ENCODE results near the gene ZCCHC2. TPM values are rescaled to one million over a fixed set of nuclear protein-coding genes. Genes with fewer than 3 reads are reported as not detected.

ZCCHC2 gene
- total RNA-seq, 1 donor, result 20.5 TPM

DNA sequence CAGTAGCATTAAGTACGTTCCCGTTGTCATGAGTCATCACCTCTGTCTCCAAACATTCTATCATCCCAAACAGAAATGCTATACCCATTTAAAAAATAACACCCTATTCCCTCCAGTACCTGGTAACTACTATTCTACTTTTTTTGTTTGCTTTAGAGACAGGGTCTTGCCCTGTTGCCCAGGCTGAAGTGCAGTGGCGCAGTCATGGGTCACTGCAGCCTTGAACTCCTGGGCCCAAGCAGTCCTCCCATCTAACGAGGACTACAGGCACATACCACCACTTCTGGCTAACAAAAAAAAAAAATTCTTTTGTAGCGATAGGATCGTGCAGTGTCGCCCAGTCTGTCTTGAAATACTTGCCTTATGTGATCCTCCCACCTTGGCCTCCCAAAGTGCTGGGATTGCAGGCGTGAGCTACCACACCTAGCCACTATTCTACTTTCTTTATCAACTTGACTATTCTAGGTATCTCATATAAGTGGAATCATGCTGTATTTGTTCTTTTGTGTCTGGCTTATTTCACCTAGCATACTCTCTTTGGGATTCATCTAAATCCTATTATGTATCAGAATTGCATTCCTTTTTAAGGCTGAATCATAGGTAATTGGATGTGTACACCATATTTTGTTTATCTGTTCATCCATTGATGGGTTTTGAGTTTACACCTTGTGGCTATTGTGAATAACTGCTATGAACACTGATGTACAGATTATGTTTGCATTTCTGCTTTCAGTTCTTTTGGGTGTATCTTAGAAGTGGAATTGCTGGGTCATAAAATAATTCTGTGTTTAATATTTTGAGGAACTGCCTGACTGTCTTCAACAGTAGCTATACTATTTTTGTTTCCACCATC is 14.4 kb downstream of the ZCCHC2 start:
- DNase-seq (ENCODE audit: low read depth in 2 of 3, low spot score in 2 of 3), result no peak

DNA sequence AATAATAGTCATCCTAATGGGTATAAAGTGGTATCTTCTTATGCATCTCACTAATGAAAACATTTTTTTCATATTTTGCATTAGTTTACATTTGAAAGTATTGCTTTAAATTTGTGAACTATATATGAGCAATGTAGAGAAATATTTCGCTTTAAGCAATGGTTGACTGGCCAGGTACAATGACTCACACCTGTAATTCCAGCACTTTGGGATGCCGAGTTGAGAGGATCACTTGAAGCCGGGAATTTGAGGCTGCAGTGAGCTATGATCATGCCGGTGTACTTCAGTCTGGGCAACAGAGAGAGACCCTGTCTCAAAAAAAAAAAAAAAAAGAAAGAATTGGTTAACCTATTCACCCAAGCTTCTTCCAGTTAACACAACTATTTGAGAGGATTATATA is 15.1 kb downstream of the ZCCHC2 start:
- no peak for DNase-seq (ENCODE audit: low read depth in 2 of 3, low spot score in 2 of 3)

- no peak for DNase-seq (ENCODE audit: low read depth in 2 of 3, low spot score in 2 of 3)
Measured at GRCh38 chr18:62538881-62539280, 16.1 kb downstream of the ZCCHC2 start.

DNA sequence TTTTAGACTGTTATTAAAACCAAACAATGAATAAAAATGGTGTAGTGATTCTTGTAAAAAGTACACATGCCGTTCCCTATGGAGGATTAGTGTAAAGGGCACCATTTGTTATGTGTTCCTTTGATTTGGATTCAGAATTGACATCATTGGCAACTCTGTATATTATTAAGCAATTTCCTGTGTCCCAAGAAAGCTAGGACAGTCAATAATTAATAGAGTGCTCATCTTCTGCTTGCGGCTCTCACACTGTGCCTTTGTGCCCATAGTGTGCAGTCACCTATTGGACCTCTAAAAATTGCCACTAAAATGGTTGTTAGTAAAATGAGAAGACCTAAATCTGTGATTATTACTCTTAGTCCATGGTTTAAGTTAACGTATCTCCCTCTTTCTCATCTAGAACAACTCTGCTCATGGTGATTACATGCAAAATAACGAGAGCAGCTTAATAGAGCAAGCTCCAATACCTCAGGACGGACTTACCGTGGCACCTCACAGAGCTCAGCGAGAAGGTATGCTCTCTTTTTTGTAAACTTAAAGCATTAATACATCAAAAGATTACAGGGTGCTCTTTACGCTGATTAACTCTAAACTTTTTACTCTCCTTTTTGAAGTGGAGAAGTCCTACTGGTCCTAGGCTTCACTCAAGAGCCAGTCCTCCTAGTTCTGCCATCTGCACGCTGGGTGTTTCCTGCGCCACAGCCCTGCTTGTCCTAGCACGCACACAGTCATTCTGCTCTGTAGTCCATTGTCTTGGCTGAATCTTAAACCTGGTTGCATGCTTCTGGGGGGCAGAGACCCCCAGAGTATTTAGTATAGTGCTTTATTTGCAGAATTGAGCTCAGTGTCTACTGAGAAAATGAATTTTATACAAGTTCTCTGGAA is 16.7 kb downstream of the ZCCHC2 start:
- DNase-seq (ENCODE audit: low read depth in 2 of 3, low spot score in 2 of 3), result no peak

DNA sequence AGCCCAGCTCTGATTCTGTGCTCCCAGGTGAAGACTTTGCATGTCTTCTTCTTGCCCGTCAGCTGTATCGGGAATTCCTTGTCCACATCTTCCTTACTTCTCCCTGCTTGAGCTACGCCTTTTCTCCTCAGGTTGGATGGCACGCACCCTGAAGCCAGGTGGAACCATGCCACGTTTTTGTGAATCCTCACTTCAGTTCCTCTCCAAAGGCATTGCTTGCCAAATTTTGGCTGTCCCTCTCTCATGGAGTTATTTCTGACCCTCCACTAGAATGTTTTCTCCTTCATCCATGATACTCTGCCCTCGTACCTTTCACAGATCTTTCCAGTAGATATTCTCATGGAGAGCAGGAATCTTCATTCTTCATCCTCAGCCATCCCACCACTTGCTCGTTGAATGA is 20.2 kb downstream of the ZCCHC2 start:
- DNase-seq (ENCODE audit: low read depth in 2 of 3, low spot score in 2 of 3), result no peak

GRCh38 chr18:62545098-62545497 is 22.3 kb downstream of the ZCCHC2 start:
- DNase-seq (ENCODE audit: low read depth in 2 of 3, low spot score in 2 of 3), result no peak

GRCh38 chr18:62549755-62550154 is 26.9 kb downstream of the ZCCHC2 start:
- DNase-seq (ENCODE audit: low read depth in 2 of 3, low spot score in 2 of 3), result no peak

DNA sequence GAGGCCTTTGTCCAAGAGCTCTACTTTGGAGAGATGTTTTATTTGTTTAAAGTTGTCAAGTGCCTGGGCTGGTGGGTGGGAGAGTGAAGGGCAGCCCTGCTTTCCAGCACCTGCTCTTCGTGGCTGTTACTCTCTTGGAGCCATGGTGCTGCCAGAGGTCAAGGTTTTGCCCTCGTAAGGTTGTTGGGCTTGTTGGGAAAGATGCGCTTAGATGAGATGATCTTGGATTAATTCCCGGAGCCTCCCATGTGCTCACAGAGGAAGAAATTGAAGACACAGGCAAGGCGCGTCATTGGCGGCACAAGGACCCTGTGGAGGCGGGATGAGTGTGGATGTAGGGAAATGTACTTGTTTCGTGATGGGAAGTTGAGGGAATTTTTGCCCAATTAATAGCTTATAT is 27.9 kb downstream of the ZCCHC2 start:
- no peak for DNase-seq (ENCODE audit: low read depth in 2 of 3, low spot score in 2 of 3)

GRCh38 chr18:62551972-62552513 is 29.2 kb downstream of the ZCCHC2 start:
- no peak for DNase-seq (ENCODE audit: low read depth in 2 of 3, low spot score in 2 of 3)

GRCh38 chr18:62554061-62554815 is 31.4 kb downstream of the ZCCHC2 start:
- DNase-seq (ENCODE audit: low read depth in 2 of 3, low spot score in 2 of 3), result peak in 2 of 3 donors; percentile 4 to 17

DNA sequence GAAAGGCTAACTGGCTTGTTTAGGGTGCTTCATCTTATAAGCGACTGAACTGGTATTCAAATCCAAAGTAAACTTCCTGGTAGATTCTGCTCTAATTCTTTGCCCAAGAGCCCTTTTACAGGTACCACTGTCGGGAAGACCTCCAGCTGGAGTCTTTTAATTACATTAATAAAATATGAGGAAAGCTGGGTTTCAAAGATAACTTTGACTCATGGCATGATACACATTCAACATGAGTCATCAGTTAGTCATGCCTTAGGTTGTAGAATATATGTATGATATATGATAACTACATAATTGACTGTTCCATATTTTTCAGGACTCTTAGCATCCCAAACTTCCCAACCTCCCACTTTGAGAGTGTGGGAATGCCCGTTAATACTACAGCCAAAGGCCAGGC is 32.3 kb downstream of the ZCCHC2 start:
- DNase-seq (ENCODE audit: low read depth in 2 of 3, low spot score in 2 of 3), result peak in 1 of 3 donors; percentile 15

GRCh38 chr18:62556397-62556796 is 33.6 kb downstream of the ZCCHC2 start:
- DNase-seq (ENCODE audit: low read depth in 2 of 3, low spot score in 2 of 3), result no peak

DNA sequence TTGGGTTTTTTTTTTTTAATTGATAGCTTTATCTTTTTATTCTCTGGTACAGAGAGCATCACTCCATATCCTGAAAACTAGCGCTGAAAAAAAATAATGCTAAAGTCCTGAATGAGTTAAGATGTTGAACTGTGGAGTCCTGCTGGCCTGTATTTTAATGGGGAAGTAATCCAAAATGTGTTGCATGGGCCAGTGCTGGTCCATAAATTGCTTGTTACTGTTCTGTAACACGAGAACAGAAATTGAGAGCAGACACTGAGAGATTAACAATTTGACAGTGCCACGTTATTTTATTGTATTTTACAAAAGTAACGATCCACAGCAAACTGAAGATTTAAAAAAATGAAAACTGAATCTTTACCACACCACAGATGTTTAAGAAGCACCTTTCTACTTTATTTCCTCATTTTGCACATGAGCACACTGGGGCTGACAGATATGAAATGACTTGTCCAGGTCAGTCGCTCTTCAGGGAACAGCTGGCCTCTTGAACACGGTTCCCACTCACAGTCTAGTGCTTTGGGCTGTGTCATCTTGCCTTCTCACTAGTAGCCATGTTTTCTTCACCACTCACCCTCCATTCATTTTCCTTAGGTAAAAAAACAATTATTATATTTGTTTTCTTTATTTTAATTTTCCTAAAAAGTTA is 35.3 kb downstream of the ZCCHC2 start:
- DNase-seq (ENCODE audit: low read depth in 2 of 3, low spot score in 2 of 3), result peak in 1 of 3 donors; percentile 9

DNA sequence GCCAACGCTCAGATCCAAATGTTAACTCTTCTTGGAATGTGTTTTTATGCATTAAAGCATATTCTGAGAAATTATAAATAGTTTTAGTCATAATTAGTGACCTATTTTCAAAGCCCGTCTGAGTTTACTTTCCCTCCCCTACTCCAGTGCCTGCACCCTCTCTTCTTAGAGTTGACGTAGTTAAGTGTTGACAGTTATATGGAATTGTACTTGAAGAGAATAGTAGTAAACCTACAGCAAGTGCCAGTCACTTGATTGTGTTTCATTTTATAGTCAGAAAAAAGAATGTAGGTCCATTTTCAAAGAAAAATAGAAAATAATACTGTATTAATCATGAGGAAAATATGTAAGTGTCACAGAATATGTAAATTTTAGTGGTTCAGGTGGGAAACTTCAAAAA is 41.2 kb downstream of the ZCCHC2 start:
- DNase-seq (ENCODE audit: low read depth in 2 of 3, low spot score in 2 of 3), result no peak

DNA sequence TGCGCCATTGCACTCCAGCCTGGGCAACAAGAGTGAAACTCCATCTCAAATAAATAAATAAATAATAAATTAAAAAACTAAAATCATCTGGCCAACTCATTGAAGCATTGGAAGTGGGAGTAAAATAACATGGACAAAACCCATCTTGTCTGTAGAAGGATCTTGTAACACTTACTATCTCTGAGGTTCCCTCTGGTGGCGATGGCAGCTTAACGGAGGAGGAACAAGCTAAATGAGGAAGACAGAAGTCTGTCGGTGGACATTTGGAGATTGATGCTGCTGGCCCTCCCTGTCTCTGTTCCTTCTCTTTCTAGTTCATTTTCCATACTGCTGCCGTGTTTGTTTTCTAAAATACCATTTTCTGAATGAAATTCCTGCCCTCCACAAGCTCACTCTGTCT is 43.4 kb downstream of the ZCCHC2 start:
- DNase-seq (ENCODE audit: low read depth in 2 of 3, low spot score in 2 of 3), result peak in 2 of 3 donors; percentile 64 to 82

DNA sequence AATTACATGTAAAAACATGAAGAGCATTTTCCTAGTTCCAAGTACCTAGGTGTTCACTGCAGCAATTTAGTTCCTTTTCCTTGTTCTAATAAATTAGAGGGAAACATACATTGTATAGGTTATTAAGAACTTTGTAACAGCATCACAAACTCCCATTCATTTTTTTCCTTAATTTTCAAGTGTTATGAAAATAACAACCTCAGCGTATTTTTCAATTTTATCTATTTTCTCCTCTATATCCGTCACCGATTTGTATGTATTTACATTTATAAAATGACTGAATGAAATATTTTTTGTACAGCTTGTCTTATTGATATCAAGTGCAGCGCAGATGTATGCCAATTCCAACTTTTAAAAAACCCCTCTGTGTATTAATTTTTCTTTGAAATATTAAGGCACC is 44.0 kb downstream of the ZCCHC2 start:
- no peak for DNase-seq (ENCODE audit: low read depth in 2 of 3, low spot score in 2 of 3)

- DNase-seq (ENCODE audit: low read depth in 2 of 3, low spot score in 2 of 3), result no peak
Measured at GRCh38 chr18:62569081-62569655, 46.3 kb downstream of the ZCCHC2 start.

DNA sequence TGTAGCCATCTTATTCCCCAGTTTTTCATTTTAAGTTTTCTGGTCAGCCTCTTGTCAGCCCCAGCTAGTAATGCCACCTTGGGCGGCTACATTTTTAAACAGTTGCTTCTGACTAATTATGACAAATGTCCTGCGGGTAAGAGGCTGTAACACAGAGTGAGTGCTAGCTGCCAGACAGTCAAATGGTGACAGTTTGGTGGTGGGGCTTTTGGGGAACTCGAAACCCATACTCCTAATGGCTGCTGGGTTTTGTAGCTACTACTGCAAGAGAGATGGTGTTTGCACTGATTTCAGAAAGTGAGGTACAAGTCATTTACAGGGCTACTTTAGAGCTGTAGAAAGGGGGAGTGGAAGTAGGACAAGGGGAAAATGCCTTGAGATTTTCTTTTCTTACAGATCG is 48.2 kb downstream of the ZCCHC2 start:
- DNase-seq (ENCODE audit: low read depth in 2 of 3, low spot score in 2 of 3), result no peak

DNA sequence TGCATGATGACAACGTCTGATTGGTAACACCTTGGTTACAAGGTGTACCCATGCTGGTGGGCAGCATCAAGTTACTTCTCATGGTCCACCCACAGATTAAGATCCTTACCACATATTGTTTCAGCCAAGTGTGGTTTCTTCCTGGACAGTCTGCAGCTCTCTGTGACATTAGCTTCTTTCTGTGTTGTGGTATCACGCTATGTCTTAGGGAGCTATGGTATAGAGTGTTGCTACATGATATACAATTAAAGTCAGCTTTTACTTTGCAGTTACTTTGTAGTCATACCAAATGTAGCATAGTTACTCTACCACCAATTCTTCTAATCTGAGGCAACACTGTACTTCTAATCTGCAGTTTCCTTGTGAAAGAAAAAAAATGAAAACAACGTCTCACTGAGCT is 48.8 kb downstream of the ZCCHC2 start:
- DNase-seq (ENCODE audit: low read depth in 2 of 3, low spot score in 2 of 3), result no peak

- DNase-seq (ENCODE audit: low read depth in 2 of 3, low spot score in 2 of 3), result no peak
Measured at GRCh38 chr18:62572456-62572855, 49.6 kb downstream of the ZCCHC2 start.

Data from hematopoietic multipotent progenitor cell (in vitro differentiated cells).